Skeletal muscle cell (primary cell): Measurements from ENCODE around the gene KIF6.

Experiments used
- DNase-seq: peaks from one replicate; pipeline ENCODE4 v3.0.0-alpha.2; 2010; ENCODE audit warnings: low read depth
- H3K4me3 ChIP-seq: 2 replicates; pipeline ENCODE4 v1.5.1; 2011; ENCODE audit warnings: low read depth, mild to moderate bottlenecking, control low read depth, low read length, moderate library complexity

The KIF6 gene

GRCh38 chr6:39411465-39411864, 313.7 kb downstream of the KIF6 start:
- no peak overlapping the region for H3K4me3 ChIP-seq

GRCh38 chr6:39411001-39411400, 314.2 kb downstream of the KIF6 start:
- no peak overlapping the region for H3K4me3 ChIP-seq
- DNase-seq = no peak

More at GRCh38 chr6:39411465-39411864, 313.7 kb downstream of the KIF6 start:
- DNase-seq = no peak

- H3K4me3 ChIP-seq = no peak overlapping the region
- no peak for DNase-seq
Observed at GRCh38 chr6:39409889-39410288, 315.3 kb downstream of the KIF6 start.

GRCh38 chr6:39407446-39407993, 317.7 kb downstream of the KIF6 start:
- no peak overlapping the region for H3K4me3 ChIP-seq
- no peak for DNase-seq

GRCh38 chr6:39404312-39404711, 320.9 kb downstream of the KIF6 start:
- no peak overlapping the region for H3K4me3 ChIP-seq
- DNase-seq = no peak

- DNase-seq = no peak
- no peak overlapping the region for H3K4me3 ChIP-seq
Observed at GRCh38 chr6:39403304-39403703, 321.9 kb downstream of the KIF6 start.

- DNase-seq = no peak
- H3K4me3 ChIP-seq = no peak overlapping the region
Observed at GRCh38 chr6:39402239-39402751, 322.9 kb downstream of the KIF6 start.

GRCh38 chr6:39401376-39401775, 323.8 kb downstream of the KIF6 start:
- no peak for DNase-seq

GRCh38 chr6:39400026-39400425, 325.2 kb downstream of the KIF6 start:
- H3K4me3 ChIP-seq = no peak overlapping the region
- DNase-seq = no peak

More at GRCh38 chr6:39401376-39401775, 323.8 kb downstream of the KIF6 start:
- H3K4me3 ChIP-seq = no peak overlapping the region

- no peak for DNase-seq
- H3K4me3 ChIP-seq = no peak overlapping the region
Observed at GRCh38 chr6:39396854-39397253, 328.4 kb downstream of the KIF6 start.

GRCh38 chr6:39393075-39393474, 332.1 kb downstream of the KIF6 start:
- H3K4me3 ChIP-seq = no peak overlapping the region
- no peak for DNase-seq

- no peak overlapping the region for H3K4me3 ChIP-seq
- DNase-seq = no peak
Observed at GRCh38 chr6:39391182-39391581, 334.0 kb downstream of the KIF6 start.

GRCh38 chr6:39389484-39389767, 335.8 kb downstream of the KIF6 start:
- H3K4me3 ChIP-seq = no peak overlapping the region
- no peak for DNase-seq

GRCh38 chr6:39388606-39389483, 336.4 kb downstream of the KIF6 start:
- peak; percentile 6 for DNase-seq
- H3K4me3 ChIP-seq = no peak overlapping the region

- DNase-seq = no peak
- H3K4me3 ChIP-seq = no peak overlapping the region
Observed at GRCh38 chr6:39387785-39388184, 337.4 kb downstream of the KIF6 start.

GRCh38 chr6:39386487-39386886, 338.7 kb downstream of the KIF6 start:
- DNase-seq = no peak
- H3K4me3 ChIP-seq = no peak overlapping the region

GRCh38 chr6:39381550-39382140, 343.6 kb downstream of the KIF6 start:
- H3K4me3 ChIP-seq = no peak overlapping the region
- DNase-seq = no peak

- no peak for DNase-seq
- no peak overlapping the region for H3K4me3 ChIP-seq
Observed at GRCh38 chr6:39380837-39381549, 344.2 kb downstream of the KIF6 start.

- no peak for DNase-seq
- no peak overlapping the region for H3K4me3 ChIP-seq
Observed at GRCh38 chr6:39378960-39379425, 346.2 kb downstream of the KIF6 start.
